K562 (cell line): ENCODE data around the gene B3GALT6. TPM values are rescaled to one million over a fixed set of nuclear protein-coding genes. Genes with fewer than 3 reads are reported as not detected.

Experiments
- COPS2 ChIP-seq: fragments of 450-650 bp; conservative IDR thresholded peaks from 2 replicates; pipeline ENCODE4 v1.6.1; 2016; ENCODE audit warnings: mild to moderate bottlenecking, moderate library complexity
- GATA2 ChIP-seq: sonication (generic); formaldehyde crosslinking; IDR thresholded peaks from 2 replicates; pipeline ENCODE4 v1.4.0; 2020; ENCODE audit warnings: mild to moderate bottlenecking, missing genetic modification reagents
- HLTF ChIP-seq: fragments of 450-650 bp; IDR thresholded peaks from 2 replicates; pipeline ENCODE4 v1.6.1; 2016
- JUNB ChIP-seq: fragments of 450-650 bp; formaldehyde crosslinking; conservative IDR thresholded peaks from 2 replicates; pipeline ENCODE4 v1.4.0; 2020; ENCODE audit warnings: mild to moderate bottlenecking
- MBD1 ChIP-seq: fragments of 250-450 bp; sonication (Bioruptor Pico); IDR thresholded peaks from 2 replicates; pipeline ENCODE4 v1.8.0; 2022; ENCODE audit warnings: inconsistent platforms
- MEF2A ChIP-seq: IDR thresholded peaks from 2 replicates; pipeline ENCODE4 v1.6.1; 2011; ENCODE audit warnings: low read depth, mild to moderate bottlenecking, low read length, moderate library complexity; ENCODE audit not compliant: control insufficient read depth
- NFIC ChIP-seq: fragments of 450-650 bp; IDR thresholded peaks from 2 replicates; pipeline ENCODE4 v1.6.1; 2017; ENCODE audit warnings: mild to moderate bottlenecking, inconsistent platforms
- NR2C2 ChIP-seq, 2 experiments: fragments of 200-800 bp in 1 of 2; sonication (Bioruptor generic) in 1 of 2; sonication (generic) in 1 of 2; formaldehyde crosslinking in 1 of 2; IDR thresholded peaks; 2 replicates each; pipeline versions ENCODE4 v1.6.1 to v1.8.0; 2016 to 2022; ENCODE audit warnings: mild to moderate bottlenecking in 1 of 2, missing compliant biosample characterization in 1 of 2, missing genetic modification characterization in 1 of 2, missing genetic modification reagents in 1 of 2
- SFPQ ChIP-seq: fragments of 200-400 bp; formaldehyde crosslinking; IDR thresholded peaks from 2 replicates; pipeline ENCODE4 v1.6.1; 2017; ENCODE audit warnings: mild to moderate bottlenecking, low read depth, low read length, moderate library complexity
- SLC30A9 ChIP-seq: fragments of 250-450 bp; sonication (Bioruptor Pico); IDR thresholded peaks from 2 replicates; pipeline ENCODE4 v1.8.0; 2022; ENCODE audit warnings: mild to moderate bottlenecking, moderate library complexity
- YBX1 ChIP-seq: fragments of 450-650 bp; IDR thresholded peaks from 2 replicates; pipeline ENCODE4 v1.7.1; 2016; ENCODE audit warnings: mild to moderate bottlenecking
- polyA plus RNA-seq, 8 experiments: library from polyadenylated mRNA; depleted of rRNA in 4 of 8; stranded (reverse) in 5 of 8; unstranded in 3 of 8; fragments of >200 nt; fragmentation: Nextera tagmentation in 2 of 8; fragmentation: Illumina TruSeq in 1 of 8; extraction: Ambion mirVana in 2 of 8; extraction: Trizol in 1 of 8; gene quantifications; 2 replicates each; pipeline versions ENCODE4 v1.2.1 to v1.2.3, GENCODE V29; 2011 to 2014; ENCODE audit warnings: inconsistent platforms in 1 of 8, missing spikeins in 1 of 8
- total RNA-seq, 7 experiments: library from RNA; depleted of rRNA in 6 of 7; stranded (reverse); fragments of >200 nt in 6 of 7; fragmentation: Illumina TruSeq in 2 of 7; extraction: Trizol in 2 of 7; gene quantifications; 2 replicates each; pipeline versions ENCODE4 v1.2.1 to v1.2.3, GENCODE V29; 2011 to 2021; ENCODE audit warnings: low replicate concordance in 1 of 7
- TF ChIP-seq, protein P1 (sequence below): fragments of 250-450 bp; sonication (Bioruptor Pico); IDR thresholded peaks from 2 replicates; pipeline ENCODE4 v1.8.0; 2022; ENCODE audit warnings: moderate library complexity, mild to moderate bottlenecking, inconsistent platforms
- TF ChIP-seq, protein P2 (sequence below): sonication (generic); formaldehyde crosslinking; IDR thresholded peaks from 2 replicates; pipeline ENCODE4 v1.8.1; 2023; ENCODE audit warnings: missing genetic modification reagents, mild to moderate bottlenecking, borderline replicate concordance

The B3GALT6 gene
- total and polyA plus RNA-seq, 9 of the 15 experiments (the other 6 are each of a cell fraction or from before 2014, with no cell fraction given): 0.68 to 29.8 (median 9.9) TPM

DNA sequence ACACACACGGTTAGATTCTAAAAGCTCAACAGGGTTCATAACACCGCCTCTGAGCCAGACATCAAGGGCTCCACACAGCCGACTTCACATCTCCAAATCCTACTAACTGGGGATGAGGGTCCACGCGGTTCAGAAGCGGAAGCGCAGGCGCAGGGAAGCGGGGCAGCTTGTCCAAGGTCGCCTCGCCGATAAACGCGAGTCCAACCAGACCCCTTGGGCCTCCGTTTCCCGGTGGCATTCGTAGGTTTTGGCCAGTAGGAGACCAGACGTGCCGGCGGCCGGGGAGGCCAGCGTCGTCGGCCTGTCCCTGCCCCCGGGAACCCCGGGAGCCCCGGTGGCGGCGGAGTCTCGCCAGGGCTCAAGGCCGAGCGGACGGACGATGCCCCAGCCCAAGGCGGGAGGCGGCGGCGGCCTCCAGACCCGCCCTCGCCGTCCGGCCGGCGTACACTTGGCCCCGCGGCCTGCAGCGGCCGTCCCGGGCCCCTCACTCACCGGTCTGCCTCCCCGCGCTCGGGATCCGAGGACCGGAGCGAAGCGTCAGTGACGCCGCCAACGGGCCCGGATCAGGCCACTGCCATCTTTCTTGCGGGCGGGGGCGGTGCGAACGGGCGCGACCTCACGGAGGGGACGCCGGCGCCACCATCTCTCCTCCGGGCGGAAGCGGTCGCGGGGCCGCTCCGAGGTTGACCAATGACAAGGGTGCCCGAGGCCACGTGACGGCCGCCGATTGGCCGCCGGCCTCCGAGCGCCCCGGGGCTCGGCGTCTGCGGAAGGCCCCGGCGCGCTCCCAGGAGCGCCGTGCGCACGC is 433 bp upstream of the B3GALT6 start, which contains the start of gene SDF4 (continued):
- TF ChIP-seq, protein P1, sequence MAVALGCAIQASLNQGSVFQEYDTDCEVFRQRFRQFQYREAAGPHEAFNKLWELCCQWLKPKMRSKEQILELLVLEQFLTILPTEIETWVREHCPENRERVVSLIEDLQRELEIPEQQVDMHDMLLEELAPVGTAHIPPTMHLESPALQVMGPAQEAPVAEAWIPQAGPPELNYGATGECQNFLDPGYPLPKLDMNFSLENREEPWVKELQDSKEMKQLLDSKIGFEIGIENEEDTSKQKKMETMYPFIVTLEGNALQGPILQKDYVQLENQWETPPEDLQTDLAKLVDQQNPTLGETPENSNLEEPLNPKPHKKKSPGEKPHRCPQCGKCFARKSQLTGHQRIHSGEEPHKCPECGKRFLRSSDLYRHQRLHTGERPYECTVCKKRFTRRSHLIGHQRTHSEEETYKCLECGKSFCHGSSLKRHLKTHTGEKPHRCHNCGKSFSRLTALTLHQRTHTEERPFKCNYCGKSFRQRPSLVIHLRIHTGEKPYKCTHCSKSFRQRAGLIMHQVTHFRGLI (CRISPR knock-in tag): no peak
- TF ChIP-seq MBD1 (CRISPR knock-in tag) (no peak), NFIC (no peak), SLC30A9 (CRISPR knock-in tag) (no peak), SFPQ (no peak), YBX1 (no peak), MEF2A (no peak), GATA2 (CRISPR knock-in tag) (no peak), HLTF (no peak), JUNB (CRISPR knock-in tag) (no peak), COPS2 (no peak), NR2C2 (CRISPR knock-in tag; IDR thresholded peaks at IDR 0.05) (peak; percentile 93), NR2C2 (tag; IDR thresholded peaks at IDR 0.05) (peak; percentile 98)
- TF ChIP-seq, protein P2, sequence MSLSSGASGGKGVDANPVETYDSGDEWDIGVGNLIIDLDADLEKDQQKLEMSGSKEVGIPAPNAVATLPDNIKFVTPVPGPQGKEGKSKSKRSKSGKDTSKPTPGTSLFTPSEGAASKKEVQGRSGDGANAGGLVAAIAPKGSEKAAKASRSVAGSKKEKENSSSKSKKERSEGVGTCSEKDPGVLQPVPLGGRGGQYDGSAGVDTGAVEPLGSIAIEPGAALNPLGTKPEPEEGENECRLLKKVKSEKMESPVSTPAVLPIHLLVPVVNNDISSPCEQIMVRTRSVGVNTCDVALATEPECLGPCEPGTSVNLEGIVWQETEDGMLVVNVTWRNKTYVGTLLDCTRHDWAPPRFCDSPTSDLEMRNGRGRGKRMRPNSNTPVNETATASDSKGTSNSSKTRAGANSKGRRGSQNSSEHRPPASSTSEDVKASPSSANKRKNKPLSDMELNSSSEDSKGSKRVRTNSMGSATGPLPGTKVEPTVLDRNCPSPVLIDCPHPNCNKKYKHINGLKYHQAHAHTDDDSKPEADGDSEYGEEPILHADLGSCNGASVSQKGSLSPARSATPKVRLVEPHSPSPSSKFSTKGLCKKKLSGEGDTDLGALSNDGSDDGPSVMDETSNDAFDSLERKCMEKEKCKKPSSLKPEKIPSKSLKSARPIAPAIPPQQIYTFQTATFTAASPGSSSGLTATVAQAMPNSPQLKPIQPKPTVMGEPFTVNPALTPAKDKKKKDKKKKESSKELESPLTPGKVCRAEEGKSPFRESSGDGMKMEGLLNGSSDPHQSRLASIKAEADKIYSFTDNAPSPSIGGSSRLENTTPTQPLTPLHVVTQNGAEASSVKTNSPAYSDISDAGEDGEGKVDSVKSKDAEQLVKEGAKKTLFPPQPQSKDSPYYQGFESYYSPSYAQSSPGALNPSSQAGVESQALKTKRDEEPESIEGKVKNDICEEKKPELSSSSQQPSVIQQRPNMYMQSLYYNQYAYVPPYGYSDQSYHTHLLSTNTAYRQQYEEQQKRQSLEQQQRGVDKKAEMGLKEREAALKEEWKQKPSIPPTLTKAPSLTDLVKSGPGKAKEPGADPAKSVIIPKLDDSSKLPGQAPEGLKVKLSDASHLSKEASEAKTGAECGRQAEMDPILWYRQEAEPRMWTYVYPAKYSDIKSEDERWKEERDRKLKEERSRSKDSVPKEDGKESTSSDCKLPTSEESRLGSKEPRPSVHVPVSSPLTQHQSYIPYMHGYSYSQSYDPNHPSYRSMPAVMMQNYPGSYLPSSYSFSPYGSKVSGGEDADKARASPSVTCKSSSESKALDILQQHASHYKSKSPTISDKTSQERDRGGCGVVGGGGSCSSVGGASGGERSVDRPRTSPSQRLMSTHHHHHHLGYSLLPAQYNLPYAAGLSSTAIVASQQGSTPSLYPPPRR (CRISPR knock-in tag): no peak
